ENCODE measurements around the gene MAB21L3. TPM values are rescaled to one million over a fixed set of nuclear protein-coding genes. Genes with fewer than 3 reads are reported as not detected.

MAB21L3 gene
- polyA plus RNA-seq (2013, experiment 1 of 2), result not detected
- polyA plus RNA-seq (2013, experiment 2 of 2), result 0.01 TPM

DNA sequence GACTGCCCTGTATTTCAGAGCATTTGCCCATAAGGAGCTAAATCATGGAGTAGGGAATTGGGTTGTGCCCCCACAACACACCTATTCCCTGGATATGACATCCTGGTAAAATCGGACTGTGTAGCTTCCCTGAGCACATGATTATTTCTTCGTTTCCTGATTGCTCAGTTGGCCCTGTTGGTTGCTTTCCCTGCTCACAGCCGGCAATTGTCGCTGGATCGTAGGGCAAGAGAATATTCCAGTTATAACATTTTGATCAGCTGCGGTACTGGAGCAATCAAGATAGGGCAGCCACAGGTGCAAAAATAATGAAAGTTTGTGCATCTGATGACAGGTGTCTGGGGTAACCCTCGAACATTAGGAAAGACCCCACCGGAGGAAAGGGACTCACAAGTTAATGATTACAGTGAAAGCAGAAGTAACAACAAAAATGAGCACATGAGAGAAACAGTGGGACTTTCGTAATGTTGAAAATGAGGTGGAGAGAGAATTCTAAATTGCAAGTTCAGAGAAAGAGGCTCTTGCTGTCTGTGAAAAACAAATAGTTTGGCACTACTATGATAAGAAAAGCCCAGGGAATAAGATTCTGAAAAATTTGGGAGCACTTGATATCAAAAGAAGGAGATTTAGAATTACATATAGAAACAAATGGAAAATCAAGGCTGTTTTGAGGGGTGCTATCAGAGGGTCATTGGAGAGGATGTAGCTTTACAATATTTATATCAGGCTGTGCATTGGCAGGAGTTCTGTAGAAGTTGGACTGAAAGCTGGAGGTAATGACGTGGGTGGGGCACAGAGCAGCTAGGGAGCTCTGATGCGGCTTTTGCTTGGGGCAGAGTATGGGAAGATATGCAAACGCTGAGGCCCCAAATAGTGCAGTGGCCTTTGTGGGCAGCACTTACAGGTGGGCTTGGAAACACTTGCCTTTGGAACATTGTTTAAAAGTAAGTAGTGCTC, at the start of gene MAB21L3:
Gene MAB21L3 (plus strand): TSS at position 833 of the 957 bp plus-strand sequence. CDS start 1,217 bp downstream, outside the sequence.
- no peak within 1 kb of the TSS for H2BK5ac ChIP-seq (ENCODE audit: low read depth, low read length, poor library complexity, severe bottlenecking)

DNA sequence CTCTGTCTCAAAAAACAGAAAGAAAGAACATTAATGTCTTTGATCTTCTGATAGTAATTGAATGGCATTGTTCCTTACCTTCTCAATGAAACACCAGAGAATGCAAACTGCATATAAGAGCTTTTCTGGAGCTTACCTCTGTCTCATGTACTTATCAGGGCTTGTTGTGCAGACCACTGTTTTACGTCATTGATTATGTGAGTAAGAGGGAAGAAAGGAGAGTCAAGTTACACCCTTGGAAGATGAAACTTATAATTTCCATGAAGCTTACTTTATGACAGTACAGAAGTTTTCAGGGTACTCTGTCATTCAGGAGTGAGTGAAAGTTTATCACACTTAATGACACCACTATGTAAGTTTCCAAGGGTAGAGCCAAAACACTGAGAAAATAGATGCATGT, 49.0 kb upstream of the MAB21L3 start:
- no peak overlapping the region for H3K27ac ChIP-seq (ENCODE audit: low read length, poor library complexity, severe bottlenecking)
- H3K4ac ChIP-seq (ENCODE audit: low read depth in 1 of 2, low read length in 2 of 2), result no peak overlapping the region
- peaks cover 4% of the 10 kb centered on the region for H3K9me3 ChIP-seq (ENCODE audit: control insufficient read depth, low read length)
- WGBS, result 90% methylated on average over 1 of the region's 1 CpG
- no peaks in the 10 kb centered on the region for H3K79me1 ChIP-seq (replicated peaks; ENCODE audit: low read length, poor library complexity, severe bottlenecking)
- no peak overlapping the region for H3K4me2 ChIP-seq (ENCODE audit: low read length, poor library complexity, severe bottlenecking)
- no peak overlapping the region for H2BK12ac ChIP-seq (ENCODE audit: low read length in 2 of 2)
- no peak overlapping the region for H4K91ac ChIP-seq (ENCODE audit: low read length)
- H3K9ac ChIP-seq (ENCODE audit: low read length), result no peak overlapping the region
- H3K14ac ChIP-seq (ENCODE audit: low read length in 2 of 2), result no peak overlapping the region
- H2BK15ac ChIP-seq (ENCODE audit: low read depth, poor library complexity, severe bottlenecking), result no peak overlapping the region
- peaks cover 0 to 38% of the 10 kb centered on the region in 2 experiments for H3K36me3 ChIP-seq (ENCODE audit: control insufficient read depth in 1 of 2, insufficient read depth in 2 of 2, low read depth in 1 of 2, low read length in 2 of 2)
- no peak overlapping the region for H3K18ac ChIP-seq (ENCODE audit: low read depth in 1 of 2, low read length in 2 of 2)
- H3K4me3 ChIP-seq (ENCODE audit: insufficient read depth in 1 of 2, low read depth in 1 of 2, low read length in 2 of 2), result no peak overlapping the region
- H2AK5ac ChIP-seq (ENCODE audit: low read length, severe bottlenecking), result no peak overlapping the region
- no peaks in the 10 kb centered on the region for H3K27me3 ChIP-seq (ENCODE audit: control insufficient read depth in 1 of 2, insufficient read depth in 1 of 2, low read length in 2 of 2)
- H2AFZ ChIP-seq (ENCODE audit: low read depth, low read length), result no peak overlapping the region
- no peak overlapping the region for H4K8ac ChIP-seq (ENCODE audit: low read length)
- DNase-seq, result no peak
- no peak overlapping the region for H3K23ac ChIP-seq (ENCODE audit: low read length in 2 of 2)
- H2BK5ac ChIP-seq (ENCODE audit: low read depth, low read length, poor library complexity, severe bottlenecking), result no peak overlapping the region
- H2BK120ac ChIP-seq (ENCODE audit: low read depth, low read length), result no peak overlapping the region
- H3K4me1 ChIP-seq (ENCODE audit: control insufficient read depth, insufficient read depth, low read depth, low read length), result no peaks in the 10 kb centered on the region

More for the DNA sequence above, at the start of gene MAB21L3:
- H3K4ac ChIP-seq (ENCODE audit: low read depth in 1 of 2, low read length in 2 of 2), result no peak within 1 kb of the TSS
- 80% methylated on average over 12 of the region's 12 CpGs for WGBS
- no peak within 1 kb of the TSS for H2BK120ac ChIP-seq (ENCODE audit: low read depth, low read length)
- no peaks in the 10 kb centered on the region for H3K9me3 ChIP-seq (ENCODE audit: control insufficient read depth, low read length)
- peak within 1 kb of the TSS in 1 of 2 experiments; percentile 72 for H3K23ac ChIP-seq (ENCODE audit: low read length in 2 of 2)
- H3K18ac ChIP-seq (ENCODE audit: low read depth in 1 of 2, low read length in 2 of 2), result peak within 1 kb of the TSS in 1 of 2 experiments; percentile 48
- H4K8ac ChIP-seq (ENCODE audit: low read length), result peak within 1 kb of the TSS; percentile 4
- no peak within 1 kb of the TSS for H4K91ac ChIP-seq (ENCODE audit: low read length)
- no peaks in the 10 kb centered on the region for H3K79me1 ChIP-seq (replicated peaks; ENCODE audit: low read length, poor library complexity, severe bottlenecking)
- H3K27me3 ChIP-seq (ENCODE audit: control insufficient read depth in 1 of 2, insufficient read depth in 1 of 2, low read length in 2 of 2), result no peaks in the 10 kb centered on the region
- peak within 1 kb of the TSS in 1 of 2 experiments; percentile 63 for H2BK12ac ChIP-seq (ENCODE audit: low read length in 2 of 2)
- no peak within 1 kb of the TSS for H3K4me3 ChIP-seq (ENCODE audit: insufficient read depth in 1 of 2, low read depth in 1 of 2, low read length in 2 of 2)
- H2AK5ac ChIP-seq (ENCODE audit: low read length, severe bottlenecking), result peak within 1 kb of the TSS; percentile 74
- H3K27ac ChIP-seq (ENCODE audit: low read length, poor library complexity, severe bottlenecking), result peak within 1 kb of the TSS; percentile 77
- no peak for DNase-seq
- H3K14ac ChIP-seq (ENCODE audit: low read length in 2 of 2), result peak within 1 kb of the TSS in 1 of 2 experiments; percentile 93
- no peak within 1 kb of the TSS for H3K4me2 ChIP-seq (ENCODE audit: low read length, poor library complexity, severe bottlenecking)
- H2BK15ac ChIP-seq (ENCODE audit: low read depth, poor library complexity, severe bottlenecking), result no peak within 1 kb of the TSS
- no peaks in the 10 kb centered on the region for H3K36me3 ChIP-seq (ENCODE audit: control insufficient read depth in 1 of 2, insufficient read depth in 2 of 2, low read depth in 1 of 2, low read length in 2 of 2)
- no peak within 1 kb of the TSS for H2AFZ ChIP-seq (ENCODE audit: low read depth, low read length)
- H3K4me1 ChIP-seq (ENCODE audit: control insufficient read depth, insufficient read depth, low read depth, low read length), result peaks cover 15% of the 10 kb centered on the region
- peak within 1 kb of the TSS; percentile 50 for H3K9ac ChIP-seq (ENCODE audit: low read length)

DNA sequence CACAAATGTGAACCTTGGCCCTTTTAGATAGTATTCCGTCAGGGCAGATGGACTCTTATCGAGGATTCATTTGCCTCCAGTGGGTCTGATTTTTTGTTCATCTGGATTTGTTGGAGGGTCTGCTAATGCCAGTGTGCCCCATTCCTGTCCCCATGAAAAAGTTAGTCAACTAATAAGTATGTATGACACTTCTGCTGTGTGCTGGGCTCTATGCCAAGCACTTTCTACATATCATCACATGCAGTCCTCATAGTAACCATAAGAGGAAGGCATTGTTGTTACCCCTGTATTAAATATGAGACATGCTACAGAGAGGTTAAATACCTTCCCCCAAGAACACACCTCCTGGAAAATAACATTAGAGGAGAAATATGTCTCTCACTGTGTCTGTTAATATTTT, 46.6 kb upstream of the MAB21L3 start:
- Histone ChIP-seq H3K27ac (ENCODE audit: low read length, poor library complexity, severe bottlenecking) (no peak overlapping the region), H2BK15ac (ENCODE audit: low read depth, poor library complexity, severe bottlenecking) (no peak overlapping the region), H2BK12ac (ENCODE audit: low read length in 2 of 2) (no peak overlapping the region), H3K79me1 (replicated peaks; ENCODE audit: low read length, poor library complexity, severe bottlenecking) (no peaks in the 10 kb centered on the region), H3K9me3 (ENCODE audit: control insufficient read depth, low read length) (no peaks in the 10 kb centered on the region), H3K4me1 (ENCODE audit: control insufficient read depth, insufficient read depth, low read depth, low read length) (no peaks in the 10 kb centered on the region), H2BK5ac (ENCODE audit: low read depth, low read length, poor library complexity, severe bottlenecking) (no peak overlapping the region), H3K27me3 (ENCODE audit: control insufficient read depth in 1 of 2, insufficient read depth in 1 of 2, low read length in 2 of 2) (no peaks in the 10 kb centered on the region), H3K9ac (ENCODE audit: low read length) (no peak overlapping the region), H3K14ac (ENCODE audit: low read length in 2 of 2) (no peak overlapping the region), H3K18ac (ENCODE audit: low read depth in 1 of 2, low read length in 2 of 2) (no peak overlapping the region), H3K4me2 (ENCODE audit: low read length, poor library complexity, severe bottlenecking) (no peak overlapping the region), H3K36me3 (ENCODE audit: control insufficient read depth in 1 of 2, insufficient read depth in 2 of 2, low read depth in 1 of 2, low read length in 2 of 2) (peaks cover 0 to 44% of the 10 kb centered on the region in 2 experiments), H3K4me3 (ENCODE audit: insufficient read depth in 1 of 2, low read depth in 1 of 2, low read length in 2 of 2) (no peak overlapping the region), H4K91ac (ENCODE audit: low read length) (no peak overlapping the region), H2BK120ac (ENCODE audit: low read depth, low read length) (no peak overlapping the region), H2AFZ (ENCODE audit: low read depth, low read length) (no peak overlapping the region), H4K8ac (ENCODE audit: low read length) (no peak overlapping the region), H3K23ac (ENCODE audit: low read length in 2 of 2) (no peak overlapping the region), H2AK5ac (ENCODE audit: low read length, severe bottlenecking) (no peak overlapping the region), H3K4ac (ENCODE audit: low read depth in 1 of 2, low read length in 2 of 2) (no peak overlapping the region)
- DNase-seq, result peak; percentile 30
- 100% methylated on average over 2 of the region's 2 CpGs for WGBS

DNA sequence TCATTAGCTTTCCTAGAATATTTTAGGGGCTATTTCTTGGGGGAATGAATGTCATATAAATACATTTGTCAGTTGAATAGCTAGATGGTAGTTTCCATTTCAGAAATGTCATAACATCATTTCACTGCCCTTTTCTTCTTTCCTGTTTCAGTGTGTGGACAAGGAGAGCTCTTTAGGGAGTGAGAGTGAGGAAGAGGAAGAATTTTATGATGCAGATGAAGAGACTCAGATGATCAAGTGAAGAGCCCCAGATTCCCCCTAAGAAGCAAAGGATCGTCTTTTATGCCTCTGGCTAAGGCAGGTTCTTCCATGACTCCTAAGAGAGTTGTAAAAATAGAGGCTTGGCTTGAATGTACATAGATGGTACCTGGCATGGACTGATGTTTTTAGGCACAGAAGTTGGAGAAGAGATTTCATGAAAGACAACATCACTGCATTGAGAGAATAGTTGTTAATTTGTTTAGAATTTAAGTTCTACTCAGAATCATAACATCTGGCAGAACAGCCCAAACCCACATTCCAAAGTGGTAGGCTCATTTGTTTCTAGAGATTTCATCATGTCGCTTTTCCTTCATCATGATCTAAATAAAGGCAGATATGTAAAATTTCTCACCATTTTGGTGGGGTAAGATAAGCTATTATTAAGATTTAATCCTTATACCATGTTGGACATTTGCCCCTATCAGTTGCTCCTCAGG, 44.2 kb upstream of the MAB21L3 start:
- no peak overlapping the region for H2BK12ac ChIP-seq (ENCODE audit: low read length in 2 of 2)
- no peak overlapping the region for H4K91ac ChIP-seq (ENCODE audit: low read length)
- H3K4me2 ChIP-seq (ENCODE audit: low read length, poor library complexity, severe bottlenecking), result no peak overlapping the region
- H3K9me3 ChIP-seq (ENCODE audit: control insufficient read depth, low read length), result no peaks in the 10 kb centered on the region
- H2AK5ac ChIP-seq (ENCODE audit: low read length, severe bottlenecking), result no peak overlapping the region
- WGBS, result 82% methylated on average over 1 of the region's 2 CpGs
- H2AFZ ChIP-seq (ENCODE audit: low read depth, low read length), result no peak overlapping the region
- peak; percentile 69 for DNase-seq
- H3K4me1 ChIP-seq (ENCODE audit: control insufficient read depth, insufficient read depth, low read depth, low read length), result no peaks in the 10 kb centered on the region
- H2BK5ac ChIP-seq (ENCODE audit: low read depth, low read length, poor library complexity, severe bottlenecking), result no peak overlapping the region
- H3K27me3 ChIP-seq (ENCODE audit: control insufficient read depth in 1 of 2, insufficient read depth in 1 of 2, low read length in 2 of 2), result no peaks in the 10 kb centered on the region
- no peak overlapping the region for H3K4me3 ChIP-seq (ENCODE audit: insufficient read depth in 1 of 2, low read depth in 1 of 2, low read length in 2 of 2)
- H3K23ac ChIP-seq (ENCODE audit: low read length in 2 of 2), result no peak overlapping the region
- no peaks in the 10 kb centered on the region for H3K79me1 ChIP-seq (replicated peaks; ENCODE audit: low read length, poor library complexity, severe bottlenecking)
- H3K9ac ChIP-seq (ENCODE audit: low read length), result peak overlapping the region; percentile 80
- H2BK120ac ChIP-seq (ENCODE audit: low read depth, low read length), result no peak overlapping the region
- H2BK15ac ChIP-seq (ENCODE audit: low read depth, poor library complexity, severe bottlenecking), result no peak overlapping the region
- H3K4ac ChIP-seq (ENCODE audit: low read depth in 1 of 2, low read length in 2 of 2), result no peak overlapping the region
- H3K27ac ChIP-seq (ENCODE audit: low read length, poor library complexity, severe bottlenecking), result peak overlapping the region; percentile 28
- no peak overlapping the region for H4K8ac ChIP-seq (ENCODE audit: low read length)
- H3K18ac ChIP-seq (ENCODE audit: low read depth in 1 of 2, low read length in 2 of 2), result no peak overlapping the region
- no peak overlapping the region for H3K14ac ChIP-seq (ENCODE audit: low read length in 2 of 2)
- H3K36me3 ChIP-seq (ENCODE audit: control insufficient read depth in 1 of 2, insufficient read depth in 2 of 2, low read depth in 1 of 2, low read length in 2 of 2), result peaks cover 0 to 57% of the 10 kb centered on the region in 2 experiments
